Measurements from ENCODE around the gene PTPRN2. TPM values are rescaled to one million over a fixed set of nuclear protein-coding genes. Genes with fewer than 3 reads are reported as not detected.

PTPRN2 gene
- total RNA-seq, 1 experiment from 2014 or later, result 1.1 TPM

- no TSS peak for BruUV-seq (replicated peaks)
- DNase-seq (ENCODE audit: low read depth, low spot score) (no peak), ATAC-seq (no peak)
- peaks cover 3% of the 10 kb centered on the region for H3K27me3 ChIP-seq (ENCODE audit: control insufficient read depth, insufficient read depth, low read length)
- intact Hi-C loops (cut with micrococcal nuclease; ENCODE audit: unreplicated experiment) (no loop called here), in situ Hi-C loops (cut with HindIII; ENCODE audit: low pct_unique_long_range_greater_than_20kb, low sequenced_read_pairs) (no loop called here)
- H3K4me3 ChIP-seq (ENCODE audit: low read depth in 2 of 2, low read length in 2 of 2), result no peak overlapping the region
- H3K36me3 ChIP-seq (ENCODE audit: control insufficient read depth, insufficient read depth, low read length), result no peaks in the 10 kb centered on the region
- no peaks in the 10 kb centered on the region for H3K9me3 ChIP-seq (ENCODE audit: control insufficient read depth, insufficient read depth, low read depth, low read length)
- no peak overlapping the region for H3K27ac ChIP-seq (ENCODE audit: low read length)
- TF ChIP-seq TCF7L2 (IDR thresholded peaks at IDR 0.05; ENCODE audit: low read depth, low read length) (no peak), CTCF (IDR thresholded peaks at IDR 0.05) (no peak), REST (IDR thresholded peaks at IDR 0.05; ENCODE audit: insufficient read depth in 1 of 2, low read depth in 2 of 2, low read length in 1 of 2) (no peak), SIN3A (IDR thresholded peaks at IDR 0.05; ENCODE audit: borderline replicate concordance, insufficient read depth, low read depth, low read length) (no peak), POLR2AphosphoS5 (IDR thresholded peaks at IDR 0.05; ENCODE audit: low read depth, low read length) (no peak)
- POLR2A ChIA-PET, result no interaction called here
- CTCF ChIA-PET, result no interaction called here
- H3K4me1 ChIP-seq (ENCODE audit: control insufficient read depth, insufficient read depth, low read length), result no peaks in the 10 kb centered on the region
Measured at GRCh38 chr7:158301207-158301606, 286.4 kb downstream of the PTPRN2 start.

- no peak for ATAC-seq
- H3K4me1 ChIP-seq (ENCODE audit: control insufficient read depth, insufficient read depth, low read length), result no peaks in the 10 kb centered on the region
- TF ChIP-seq POLR2AphosphoS5 (IDR thresholded peaks at IDR 0.05; ENCODE audit: low read depth, low read length), result no peak
- intact Hi-C loops (cut with micrococcal nuclease; ENCODE audit: unreplicated experiment), result no loop called here
- in situ Hi-C loops (cut with HindIII; ENCODE audit: low pct_unique_long_range_greater_than_20kb, low sequenced_read_pairs), result no loop called here
- H3K27ac ChIP-seq (ENCODE audit: low read length), result no peak overlapping the region
- H3K36me3 ChIP-seq (ENCODE audit: control insufficient read depth, insufficient read depth, low read length), result no peaks in the 10 kb centered on the region
- BruUV-seq (replicated peaks), result no TSS peak
- H3K9me3 ChIP-seq (ENCODE audit: control insufficient read depth, insufficient read depth, low read depth, low read length), result no peaks in the 10 kb centered on the region
- H3K4me3 ChIP-seq (ENCODE audit: low read depth in 2 of 2, low read length in 2 of 2), result no peak overlapping the region
- ChIA-PET CTCF (no interaction called here), POLR2A (no interaction called here)
- H3K27me3 ChIP-seq (ENCODE audit: control insufficient read depth, insufficient read depth, low read length), result peaks cover 3% of the 10 kb centered on the region
- DNase-seq (ENCODE audit: low read depth, low spot score), result no peak
Measured at GRCh38 chr7:158300427-158300826, 287.2 kb downstream of the PTPRN2 start.

GRCh38 chr7:158299607-158300006 is 288.0 kb downstream of the PTPRN2 start:
- intact Hi-C loops (cut with micrococcal nuclease; ENCODE audit: unreplicated experiment) (no loop called here), in situ Hi-C loops (cut with HindIII; ENCODE audit: low pct_unique_long_range_greater_than_20kb, low sequenced_read_pairs) (no loop called here)
- Histone ChIP-seq H3K4me3 (ENCODE audit: low read depth in 2 of 2, low read length in 2 of 2) (no peak overlapping the region), H3K9me3 (ENCODE audit: control insufficient read depth, insufficient read depth, low read depth, low read length) (no peaks in the 10 kb centered on the region), H3K27me3 (ENCODE audit: control insufficient read depth, insufficient read depth, low read length) (peaks cover 3% of the 10 kb centered on the region; the same call in 1 of the 2 replicates), H3K36me3 (ENCODE audit: control insufficient read depth, insufficient read depth, low read length) (no peaks in the 10 kb centered on the region), H3K4me1 (ENCODE audit: control insufficient read depth, insufficient read depth, low read length) (no peaks in the 10 kb centered on the region), H3K27ac (ENCODE audit: low read length) (no peak overlapping the region)
- BruUV-seq (replicated peaks), result no TSS peak
- TF ChIP-seq SIN3A (IDR thresholded peaks at IDR 0.05; ENCODE audit: borderline replicate concordance, insufficient read depth, low read depth, low read length), result no peak
- TF ChIP-seq POLR2AphosphoS5 (IDR thresholded peaks at IDR 0.05; ENCODE audit: low read depth, low read length), result no peak
- TF ChIP-seq REST (IDR thresholded peaks at IDR 0.05; ENCODE audit: insufficient read depth in 1 of 2, low read depth in 2 of 2, low read length in 1 of 2), result no peak
- ATAC-seq (no peak), DNase-seq (ENCODE audit: low read depth, low spot score) (no peak)
- ChIA-PET POLR2A (no interaction called here), CTCF (no interaction called here)
